ENCODE results near the gene CEMP1.

CEMP1 gene

DNA sequence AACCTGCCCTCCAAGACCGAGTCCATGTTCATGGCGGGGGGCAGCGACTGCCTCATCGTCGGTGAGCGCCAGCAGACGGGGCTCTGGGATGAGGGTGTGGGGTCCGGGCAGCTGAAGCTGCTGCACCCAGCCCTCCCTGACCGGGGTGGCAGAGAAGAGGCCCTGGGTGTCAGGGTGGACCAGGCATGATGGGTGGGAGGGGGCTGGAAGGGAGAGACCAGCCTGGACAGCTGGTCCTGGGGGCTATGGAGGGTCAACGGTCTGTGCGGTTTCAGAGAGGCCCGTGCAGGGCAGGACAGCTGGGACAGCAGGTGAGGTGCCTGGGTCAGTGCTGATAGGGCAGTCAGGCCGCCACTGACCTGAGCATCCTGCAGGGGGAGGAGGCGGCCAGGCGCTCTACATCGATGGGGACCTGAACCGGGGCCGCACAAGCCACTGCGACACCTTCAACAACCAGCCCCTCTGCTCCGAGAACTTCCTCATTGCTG, 30.7 kb downstream of the CEMP1 start:
- no peak for DNase-seq

DNA sequence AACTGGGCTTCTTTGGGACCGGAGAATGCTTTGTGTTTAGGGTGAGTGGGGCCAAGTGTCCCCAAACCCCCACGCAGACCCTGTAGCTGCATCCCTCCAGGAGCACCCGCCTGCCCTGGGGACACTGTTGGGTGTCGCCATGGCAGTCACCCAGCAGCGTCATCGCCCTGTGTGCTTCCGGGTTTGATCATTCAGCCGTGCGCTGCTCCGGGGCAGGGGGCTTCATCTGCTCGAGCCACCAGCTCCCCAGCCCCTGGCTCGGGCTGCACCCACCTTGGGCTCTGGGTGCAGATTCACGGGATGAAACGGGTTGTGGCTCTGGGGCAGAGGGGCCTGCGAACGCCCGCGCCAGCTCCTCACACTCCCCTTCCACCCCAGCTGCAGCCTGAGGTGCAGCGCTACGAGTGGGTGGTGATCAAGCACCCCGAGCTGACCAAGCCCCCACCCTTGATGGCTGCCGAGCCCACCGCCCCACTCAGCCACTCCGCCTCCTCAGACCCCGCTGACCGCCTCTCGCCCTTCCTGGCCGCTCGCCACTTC, 31.2 kb downstream of the CEMP1 start:
- DNase-seq, result no peak

DNA sequence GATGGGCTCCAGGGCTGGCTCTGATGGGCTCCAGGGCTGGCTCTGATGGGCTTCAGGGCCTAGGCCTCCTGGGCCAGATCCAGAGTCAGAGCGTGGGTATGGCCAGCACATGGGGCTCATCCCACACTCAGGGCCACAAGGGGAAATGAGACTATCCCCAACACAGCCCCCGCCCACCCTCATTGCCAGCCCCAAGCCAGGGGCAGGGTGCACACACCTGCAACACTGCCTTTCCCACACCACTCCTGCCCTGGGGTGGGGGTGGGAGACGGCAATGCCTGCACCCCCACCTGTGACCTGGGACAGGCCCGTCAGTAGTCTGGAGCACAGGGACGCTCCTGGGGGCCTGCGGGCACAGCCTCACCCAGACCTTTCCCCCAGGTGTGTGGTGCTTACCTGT, 31.8 kb downstream of the CEMP1 start:
- DNase-seq, result no peak

DNA sequence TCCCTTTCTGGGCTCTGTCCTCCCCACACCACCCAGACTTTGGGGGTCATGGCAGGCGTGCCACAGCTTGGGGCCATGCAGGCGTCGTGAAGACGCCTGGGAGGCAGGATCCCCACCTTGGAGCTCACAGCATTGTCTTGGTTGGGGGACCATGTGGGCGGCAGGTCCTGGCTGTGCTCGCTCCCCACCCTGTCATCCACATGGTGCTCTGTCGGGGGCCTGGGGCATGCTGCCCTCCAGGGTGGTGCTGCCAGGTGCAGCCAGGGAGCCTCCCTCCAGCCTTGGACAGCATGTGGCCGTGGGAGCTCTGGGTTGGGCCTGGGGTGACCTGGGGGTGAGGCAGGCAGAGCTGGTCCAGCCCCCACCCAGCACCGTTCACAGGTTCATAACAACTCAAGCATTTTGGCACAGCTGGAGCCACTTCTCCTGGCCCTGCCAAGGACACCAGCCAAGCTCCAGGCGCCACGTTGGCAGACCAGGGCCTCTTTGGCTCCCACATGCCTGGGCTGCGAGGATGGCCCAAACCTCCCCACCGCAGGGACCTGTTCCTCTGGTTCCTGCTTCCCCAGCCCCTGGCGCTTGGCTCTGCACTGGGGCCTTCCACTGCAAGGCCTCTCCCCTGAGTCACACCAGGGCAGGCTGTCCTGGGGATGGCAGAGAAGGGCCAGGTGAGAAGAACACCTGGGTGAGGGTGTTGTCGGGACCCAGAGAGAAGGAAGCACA, 32.5 kb downstream of the CEMP1 start:
- DNase-seq, result no peak

DNA sequence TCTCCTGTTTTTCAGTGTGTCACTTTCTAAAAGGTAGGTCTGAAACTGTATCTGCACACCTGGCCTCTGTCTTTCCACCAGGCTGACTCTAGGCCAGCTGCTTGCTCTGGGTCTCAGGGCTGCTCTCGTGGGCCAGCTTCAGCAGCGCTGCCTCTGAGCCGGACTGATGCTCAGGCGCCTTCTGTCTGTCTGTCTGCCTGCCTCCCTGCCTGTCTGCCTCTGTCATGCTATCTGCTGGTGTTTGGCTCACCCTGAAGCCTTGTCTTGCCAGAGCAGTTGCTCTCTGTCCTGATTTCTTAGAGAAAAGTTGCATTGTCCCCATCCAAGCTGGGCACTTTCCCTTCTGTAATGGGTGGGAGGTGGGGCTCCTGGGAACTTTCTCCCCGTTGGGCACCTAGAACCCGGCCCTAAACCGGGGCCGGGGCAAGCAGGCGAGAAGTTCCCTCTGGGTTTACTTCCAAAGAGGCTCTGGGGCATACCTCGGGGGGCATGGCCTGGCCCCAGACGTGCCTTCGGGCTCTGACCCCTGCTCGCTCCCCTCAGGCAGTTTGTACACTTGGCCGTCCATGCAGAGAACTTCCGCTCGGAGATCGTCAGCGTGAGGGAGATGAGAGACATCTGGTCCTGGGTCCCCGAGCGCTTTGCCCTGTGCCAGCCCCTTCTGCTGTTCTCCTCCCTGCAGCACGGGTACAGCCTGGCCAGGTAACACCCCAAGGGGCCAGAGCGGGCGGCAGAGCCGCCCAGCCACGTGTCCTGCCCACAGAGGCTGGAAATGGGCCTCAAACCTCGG, 33.3 kb downstream of the CEMP1 start:
- DNase-seq, result no peak

DNA sequence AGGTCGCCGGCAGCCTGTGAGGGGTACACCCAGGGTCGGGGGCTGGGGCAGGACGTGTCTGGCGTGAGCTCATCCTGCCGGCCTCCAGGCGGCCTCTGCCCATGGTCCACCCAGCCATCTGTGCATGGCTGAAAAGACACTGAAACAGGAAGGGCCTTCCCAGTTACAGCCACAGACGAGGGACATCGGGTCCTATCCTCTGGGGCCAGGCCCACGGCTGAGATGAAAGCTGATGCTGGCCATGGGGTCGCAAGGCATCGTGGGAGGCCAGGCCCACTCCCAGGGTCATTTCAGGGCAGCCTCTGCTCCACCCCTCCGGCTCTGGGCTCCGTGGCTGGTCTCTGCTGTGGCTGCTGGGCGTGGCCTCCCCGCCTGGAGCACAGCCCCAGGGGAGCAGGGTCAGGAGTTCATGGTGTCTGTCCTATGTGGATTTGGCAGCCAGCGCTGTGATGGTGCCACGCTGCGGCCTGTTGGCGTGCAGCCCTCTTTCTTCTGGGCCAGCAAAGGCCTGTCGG, 34.0 kb downstream of the CEMP1 start:
- DNase-seq, result no peak

DNA sequence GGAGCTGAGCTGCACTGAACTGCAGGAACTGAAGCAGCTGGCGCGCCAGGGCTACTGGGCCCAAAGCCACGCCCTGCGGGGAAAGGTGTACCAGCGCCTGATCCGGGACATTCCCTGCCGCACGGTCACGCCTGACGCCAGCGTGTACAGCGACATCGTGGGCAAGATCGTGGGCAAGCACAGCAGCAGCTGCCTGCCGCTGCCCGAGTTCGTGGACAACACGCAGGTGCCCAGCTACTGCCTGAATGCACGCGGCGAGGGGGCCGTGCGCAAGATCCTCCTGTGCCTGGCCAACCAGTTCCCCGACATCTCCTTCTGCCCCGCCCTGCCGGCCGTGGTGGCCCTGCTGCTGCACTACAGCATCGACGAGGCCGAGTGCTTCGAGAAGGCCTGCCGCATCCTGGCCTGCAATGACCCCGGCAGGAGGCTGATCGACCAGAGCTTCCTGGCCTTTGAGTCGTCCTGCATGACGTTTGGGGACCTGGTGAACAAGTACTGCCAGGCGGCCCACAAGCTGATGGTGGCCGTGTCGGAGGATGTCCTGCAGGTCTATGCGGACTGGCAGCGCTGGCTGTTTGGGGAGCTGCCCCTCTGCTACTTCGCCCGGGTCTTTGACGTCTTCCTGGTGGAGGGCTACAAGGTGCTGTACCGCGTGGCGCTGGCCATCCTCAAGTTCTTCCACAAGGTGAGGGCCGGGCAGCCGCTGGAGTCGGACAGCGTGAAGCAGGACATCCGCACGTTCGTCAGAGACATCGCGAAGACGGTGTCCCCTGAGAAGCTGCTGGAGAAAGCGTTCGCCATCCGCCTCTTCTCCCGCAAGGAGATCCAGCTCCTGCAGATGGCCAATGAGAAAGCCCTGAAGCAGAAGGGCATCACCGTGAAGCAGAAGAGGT, 34.7 kb downstream of the CEMP1 start:
- no peak for DNase-seq

DNA sequence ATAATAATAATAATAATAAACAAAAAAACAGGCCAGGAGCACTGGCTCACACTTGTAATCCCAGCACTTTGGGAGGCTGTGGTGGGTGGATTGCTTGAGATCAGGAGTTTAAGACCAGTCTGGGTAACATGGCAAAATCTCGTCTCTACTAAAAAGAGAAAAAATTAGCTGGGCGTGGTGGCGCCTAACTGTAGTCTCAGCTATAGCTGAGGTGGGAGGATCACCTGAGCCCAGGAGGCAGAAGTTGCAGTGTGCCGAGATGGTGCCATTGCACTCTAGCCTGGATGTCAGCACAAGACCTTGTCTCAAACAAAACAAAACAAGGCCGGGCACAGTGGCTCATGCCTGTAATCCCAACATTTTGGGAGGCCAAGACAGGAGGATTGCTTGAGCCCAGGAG, 36.2 kb downstream of the CEMP1 start:
- DNase-seq, result no peak

DNA sequence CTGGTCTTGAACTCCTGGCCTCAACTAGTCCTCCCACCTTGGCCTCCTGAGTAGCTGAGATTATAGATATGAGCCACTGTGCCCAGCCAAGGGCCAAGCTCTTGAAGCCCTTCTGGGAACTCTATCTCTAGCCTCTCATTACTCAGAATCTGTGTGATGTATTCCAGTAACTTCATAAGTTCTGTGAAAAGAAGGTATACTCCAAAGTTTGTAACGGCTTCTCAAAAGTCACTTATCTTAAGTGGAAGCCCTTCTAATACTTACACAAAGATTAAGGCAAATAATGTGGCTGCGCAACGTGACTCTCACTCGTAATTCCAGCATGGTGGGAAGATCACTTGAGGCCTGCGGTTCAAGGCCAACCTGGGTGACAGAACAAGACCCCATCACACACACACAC, 36.6 kb downstream of the CEMP1 start:
- no peak for DNase-seq

DNA sequence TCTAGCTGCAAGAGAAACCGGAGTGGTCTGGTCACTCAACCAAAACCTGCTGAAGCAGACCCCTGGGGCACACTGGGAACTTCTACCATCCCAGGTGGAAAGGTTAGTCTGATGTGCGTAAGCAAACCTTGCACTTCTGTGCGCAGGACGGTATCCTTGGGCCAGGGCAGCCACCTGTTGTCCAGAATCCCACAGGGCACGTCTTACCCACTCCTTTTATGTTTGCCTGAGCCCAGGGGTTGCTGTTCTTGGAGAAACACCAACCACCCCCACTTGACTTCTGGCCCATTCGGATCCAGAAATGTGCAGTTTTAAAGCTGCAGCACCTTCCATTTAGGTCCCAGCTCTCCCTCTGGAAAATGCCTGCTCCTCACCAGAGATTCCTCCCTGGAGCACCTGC, 37.6 kb downstream of the CEMP1 start:
- DNase-seq, result no peak

DNA sequence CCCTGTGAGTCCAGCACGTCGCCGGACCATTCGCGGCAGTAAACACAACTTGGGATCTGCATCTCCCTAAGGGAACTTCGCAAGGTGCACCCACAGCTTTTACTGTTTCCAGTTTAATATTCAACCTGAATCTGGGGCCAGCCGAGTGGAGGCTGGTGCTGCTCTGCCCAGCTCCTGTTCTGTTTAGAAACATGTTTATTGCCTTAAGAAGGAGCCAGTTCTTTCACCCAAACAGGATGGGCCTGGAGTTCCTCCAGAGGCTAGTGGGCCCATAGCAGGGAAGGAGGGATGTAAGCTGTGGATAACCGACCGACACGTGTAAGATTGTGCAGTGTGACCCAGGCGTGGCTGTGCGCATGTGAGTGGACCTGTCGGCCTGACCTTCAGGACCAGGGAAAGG, 38.9 kb downstream of the CEMP1 start:
- DNase-seq, result no peak

DNA sequence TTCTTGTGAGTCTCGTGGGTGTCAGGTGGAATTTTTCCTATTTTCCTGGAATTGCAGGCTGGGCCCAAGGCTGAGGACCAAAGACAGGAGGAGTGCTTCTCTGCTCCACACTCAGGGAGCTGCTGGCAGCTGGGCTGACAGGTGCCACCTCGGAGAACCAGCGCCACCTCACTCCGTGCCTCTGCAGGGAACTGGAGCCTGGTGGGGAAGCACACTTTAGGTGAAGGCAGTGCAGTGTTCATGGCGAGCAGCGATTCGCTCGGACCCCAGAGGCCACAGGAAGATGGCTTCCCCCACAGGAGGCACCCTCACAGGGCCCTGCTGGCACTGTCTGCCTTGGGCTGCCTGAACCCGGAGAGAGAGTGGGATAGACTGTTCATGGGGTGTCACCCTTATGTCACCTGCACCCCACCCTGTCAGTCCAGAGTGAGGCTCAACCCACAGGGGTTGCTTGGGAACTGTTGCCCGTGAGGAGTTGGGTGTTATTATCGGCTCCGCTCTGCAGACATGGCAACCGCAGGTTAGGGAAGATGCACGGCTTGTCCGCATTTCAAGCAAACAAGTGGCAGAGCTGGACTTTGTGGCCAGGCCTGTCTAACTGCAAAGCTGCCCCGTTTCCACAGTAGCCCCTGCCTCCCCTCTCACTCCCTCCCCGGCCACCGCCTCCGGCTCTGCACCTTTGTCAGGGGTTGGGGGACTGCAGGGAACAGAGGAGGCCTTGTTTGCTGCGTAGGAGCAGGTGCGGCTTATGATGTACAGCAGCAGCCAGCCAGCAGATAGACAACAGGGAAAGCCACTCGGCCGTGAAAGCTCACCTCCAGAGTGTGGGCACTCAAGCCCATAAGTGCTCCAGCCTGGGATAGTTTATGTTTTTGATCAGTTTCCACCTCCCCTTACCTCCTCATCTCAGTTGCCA, 40.8 kb downstream of the CEMP1 start:
- no peak for DNase-seq

DNA sequence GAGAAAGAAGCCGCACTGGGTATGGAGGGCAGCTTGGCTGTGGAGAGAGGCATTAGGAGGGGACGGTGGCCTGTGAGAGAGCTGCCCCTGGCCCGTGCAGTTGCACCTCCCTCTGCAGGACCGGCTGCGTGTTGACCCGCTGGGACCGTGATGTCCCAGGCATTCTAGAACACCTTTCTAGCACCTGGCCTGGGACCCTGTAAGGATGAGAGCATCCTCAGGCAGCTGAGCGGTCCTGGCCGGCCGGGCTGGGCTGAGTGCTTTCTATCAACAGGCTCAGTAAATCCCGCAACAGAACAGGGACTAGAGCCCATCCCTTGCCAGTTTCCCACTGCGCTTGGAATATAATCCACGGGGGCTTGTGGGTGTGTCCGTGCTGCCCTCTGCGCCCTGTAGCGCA, 41.6 kb downstream of the CEMP1 start:
- no peak for DNase-seq

DNA sequence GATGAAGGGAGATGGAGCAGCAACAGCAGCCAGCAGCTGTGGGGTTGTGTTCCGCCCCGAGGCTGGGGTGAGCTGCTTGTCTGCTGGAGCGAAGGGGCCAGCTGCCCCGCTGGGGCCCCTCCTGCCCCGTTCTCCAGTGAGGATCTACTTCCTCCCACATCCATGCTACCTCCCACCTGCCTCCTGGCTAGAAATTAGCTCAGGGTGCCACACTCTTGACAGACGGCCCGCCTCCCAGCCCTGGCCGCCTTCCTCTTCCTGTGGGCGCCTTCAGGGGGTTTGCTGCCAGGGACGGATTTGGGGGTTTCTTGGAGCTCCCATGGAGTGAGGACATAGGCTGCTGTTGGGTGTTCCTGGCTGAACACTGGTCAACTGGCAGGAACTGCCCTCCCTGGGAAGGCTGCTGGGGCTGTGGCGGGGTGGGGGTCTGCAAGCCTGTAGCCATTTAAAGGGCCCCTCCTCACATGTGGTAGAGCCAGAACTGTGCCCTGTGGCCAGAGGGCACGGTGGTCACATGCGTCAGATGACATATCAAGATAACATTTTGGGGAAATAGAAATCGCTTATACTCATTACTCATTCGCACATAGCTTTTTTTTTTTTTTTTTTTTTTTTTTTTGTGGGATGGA, 43.2 kb downstream of the CEMP1 start:
- DNase-seq, result no peak

DNA sequence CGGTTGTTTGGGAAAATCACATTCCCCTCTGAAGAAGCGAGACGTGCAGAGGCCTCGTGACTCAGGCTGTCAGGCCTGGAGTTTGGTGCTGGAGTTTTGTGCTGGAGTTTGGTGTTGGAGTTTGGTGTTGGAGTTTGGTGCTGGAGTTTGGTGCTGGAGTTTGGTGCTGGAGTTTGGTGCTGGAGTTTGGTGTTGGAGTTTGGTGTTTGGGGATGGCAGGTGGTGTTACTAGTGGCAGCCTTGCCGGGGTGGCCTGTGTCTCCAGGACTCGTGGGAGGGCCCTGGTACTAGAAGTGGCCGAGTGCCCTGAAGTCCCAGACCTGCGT, 43.7 kb downstream of the CEMP1 start:
- DNase-seq, result no peak

DNA sequence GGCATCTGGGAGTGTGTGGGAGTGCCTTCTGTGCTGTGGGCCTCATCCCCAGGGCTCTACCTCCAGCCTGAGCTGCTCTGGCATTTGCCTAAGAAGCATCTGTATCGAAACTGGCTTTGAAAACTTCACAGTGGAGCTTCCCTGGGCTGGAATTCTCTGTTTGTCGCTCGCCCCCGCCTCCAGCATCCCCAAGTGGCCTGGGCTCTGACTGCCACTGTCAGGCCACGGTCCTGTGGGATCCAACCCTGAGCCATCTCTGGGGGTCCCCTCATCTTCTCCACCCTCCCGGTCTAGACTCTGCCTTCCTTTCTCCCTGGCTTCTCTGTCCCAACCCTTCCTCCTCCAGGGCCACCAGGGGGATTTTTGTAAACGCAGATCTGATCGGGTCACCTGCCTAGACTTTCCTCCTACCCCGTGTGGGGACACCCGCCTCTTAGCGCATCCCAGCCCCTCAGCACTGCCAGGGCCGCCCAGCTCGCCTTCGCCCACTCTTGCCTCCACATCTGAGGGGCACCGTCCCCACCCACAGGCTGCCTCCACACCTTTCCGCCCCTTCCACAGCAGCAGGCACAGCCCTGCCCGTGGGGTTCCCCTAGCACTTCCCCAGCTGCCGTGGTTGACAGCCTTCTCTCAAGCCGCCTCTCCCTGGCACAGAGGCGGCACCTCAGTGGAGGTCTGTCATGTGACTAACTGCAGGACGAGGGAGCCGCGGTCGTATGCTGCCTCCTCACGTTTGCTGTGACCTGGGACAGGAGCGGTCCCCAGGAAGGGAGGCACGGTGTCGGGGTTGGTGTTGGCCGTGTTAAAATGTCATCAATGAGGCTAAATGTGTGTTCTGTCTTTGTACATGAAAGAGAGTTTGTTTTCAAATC, 44.3 kb downstream of the CEMP1 start:
- no peak for DNase-seq

DNA sequence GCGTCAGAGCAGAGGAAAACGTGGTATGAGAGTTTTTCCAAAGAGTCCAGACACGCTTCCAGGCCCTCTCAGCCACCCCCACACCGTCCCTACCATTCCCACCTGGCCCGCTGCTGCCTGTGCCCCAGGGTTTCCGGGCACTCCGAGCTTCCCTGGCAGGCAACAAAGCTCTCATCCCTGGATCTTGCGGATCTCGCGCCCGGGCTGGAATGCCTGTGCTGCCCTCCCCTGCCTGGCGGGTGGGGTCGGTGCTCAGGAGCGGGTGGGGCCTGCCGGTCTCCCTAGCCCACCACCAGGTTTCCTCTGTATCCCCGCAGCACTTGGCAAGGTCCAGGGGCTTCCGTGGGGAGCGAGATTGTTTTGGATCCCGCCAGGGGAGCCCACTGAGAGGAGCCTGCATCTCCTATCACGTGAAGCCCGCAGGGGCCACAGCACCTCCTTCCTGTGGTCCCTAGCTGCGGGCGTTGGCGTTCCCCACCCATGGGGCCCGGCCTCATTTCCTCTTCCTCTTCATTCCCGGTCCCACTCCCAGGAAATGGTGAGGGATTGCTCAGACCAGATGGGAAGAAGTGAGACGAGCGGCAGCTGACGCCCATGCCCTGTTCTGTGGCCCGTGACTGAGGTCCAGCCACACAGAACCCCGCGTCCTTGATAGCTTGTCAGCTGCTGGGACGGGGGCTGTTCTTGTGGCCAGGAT, 45.2 kb downstream of the CEMP1 start:
- DNase-seq, result no peak

DNA sequence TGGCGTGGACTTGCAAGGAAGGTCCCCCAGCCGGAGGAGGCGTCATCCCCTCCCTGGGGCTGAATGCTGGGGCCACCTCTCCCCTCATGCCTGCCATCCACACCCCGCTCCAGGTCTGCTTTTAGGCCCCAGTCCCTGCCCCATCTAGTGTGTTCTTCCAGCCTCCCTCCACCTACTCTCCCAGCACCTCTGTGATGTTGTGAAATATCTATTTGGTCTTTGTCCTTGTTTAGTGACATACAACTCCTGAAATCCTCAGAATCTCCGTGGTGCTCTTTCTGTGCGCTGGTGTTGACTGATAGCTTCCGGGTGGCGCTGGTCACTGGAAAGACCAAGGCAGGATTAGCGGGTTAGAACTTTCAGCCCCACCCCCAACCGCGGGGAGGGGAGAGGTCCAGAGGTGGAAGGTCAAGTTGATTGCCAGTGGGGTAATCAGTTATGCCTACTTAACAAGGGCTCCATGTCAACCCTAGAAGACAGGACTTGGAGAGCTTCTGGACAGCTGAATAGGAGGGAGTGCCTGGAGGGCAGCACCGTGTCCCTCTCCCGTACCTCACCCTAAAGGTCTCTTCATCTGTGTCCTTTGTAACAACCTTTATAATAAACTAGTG, 46.2 kb downstream of the CEMP1 start:
- DNase-seq, result no peak
